Neuron (in vitro differentiated cells): ENCODE results near the gene MEX3D.
"Not testable (repeated sequence)": the region's sequence is repeated elsewhere in the genome, so short reads cannot be mapped to it uniquely, and the experiment has no call there.

Experiments used
- H2AFZ ChIP-seq: one replicate; pipeline ENCODE4 v1.6.1; 2013; ENCODE audit warnings: low read depth, mild to moderate bottlenecking, inconsistent platforms, low read length, moderate library complexity
- H3K27me3 ChIP-seq: one replicate; pipeline ENCODE4 v1.6.1; 2013; ENCODE audit warnings: low read length; ENCODE audit not compliant: insufficient read depth
- H3K36me3 ChIP-seq: one replicate; pipeline ENCODE4 v1.6.1; 2013; ENCODE audit warnings: low read length; ENCODE audit not compliant: insufficient read depth
- H3K4me1 ChIP-seq: one replicate; pipeline ENCODE4 v1.6.1; 2013; ENCODE audit warnings: low read length; ENCODE audit not compliant: insufficient read depth
- H3K4me3 ChIP-seq: 2 replicates; pipeline ENCODE4 v1.5.1; 2013; ENCODE audit warnings: mild to moderate bottlenecking, low read length, moderate library complexity
- H3K9me3 ChIP-seq: one replicate; pipeline ENCODE4 v1.6.1; 2013; ENCODE audit warnings: low read length

The MEX3D gene

GRCh38 chr19:1523412-1524286 lies 44.5 kb downstream of the MEX3D start, which contains the start of gene PLK5:
Gene PLK5 (plus strand): TSS chr19:1524077. CDS start chr19:1526997, 2,920 bp downstream.
- H3K36me3 ChIP-seq: no peaks in the 10 kb centered on the region
- no peaks in the 10 kb centered on the region for H3K4me1 ChIP-seq
- H3K9me3 ChIP-seq: no peaks in the 10 kb centered on the region
- H3K27me3 ChIP-seq: peaks cover 51% of the 10 kb centered on the region
- peak within 1 kb of the TSS; percentile 22 for H3K4me3 ChIP-seq
- no peak within 1 kb of the TSS for H2AFZ ChIP-seq

GRCh38 chr19:1522838-1523237 lies 45.3 kb downstream of the MEX3D start:
- H2AFZ ChIP-seq: no peak overlapping the region
- no peaks in the 10 kb centered on the region for H3K4me1 ChIP-seq
- H3K36me3 ChIP-seq: no peaks in the 10 kb centered on the region
- no peaks in the 10 kb centered on the region for H3K9me3 ChIP-seq
- H3K4me3 ChIP-seq: no peak overlapping the region
- H3K27me3 ChIP-seq: peaks cover 55% of the 10 kb centered on the region

GRCh38 chr19:1522061-1522460 lies 46.1 kb downstream of the MEX3D start:
- Histone ChIP-seq H3K36me3 (no peaks in the 10 kb centered on the region), H3K9me3 (no peaks in the 10 kb centered on the region), H2AFZ (no peak overlapping the region), H3K4me1 (no peaks in the 10 kb centered on the region), H3K27me3 (peaks cover 54% of the 10 kb centered on the region), H3K4me3 (no peak overlapping the region)

- H3K27me3 ChIP-seq: peaks cover 52% of the 10 kb centered on the region
- H3K9me3 ChIP-seq: no peaks in the 10 kb centered on the region
- H2AFZ ChIP-seq: no peak overlapping the region
- no peaks in the 10 kb centered on the region for H3K36me3 ChIP-seq
- no peak overlapping the region for H3K4me3 ChIP-seq
- no peaks in the 10 kb centered on the region for H3K4me1 ChIP-seq
Observed at GRCh38 chr19:1521636-1522035, 46.5 kb downstream of the MEX3D start.

GRCh38 chr19:1520203-1520780 lies 47.8 kb downstream of the MEX3D start:
- Histone ChIP-seq H3K4me3 (no peak overlapping the region), H3K9me3 (peaks cover 4% of the 10 kb centered on the region), H2AFZ (no peak overlapping the region), H3K36me3 (no peaks in the 10 kb centered on the region), H3K4me1 (no peaks in the 10 kb centered on the region), H3K27me3 (peaks cover 41% of the 10 kb centered on the region)

- not testable (repeated sequence) for H3K36me3 ChIP-seq, H3K4me1 ChIP-seq, H2AFZ ChIP-seq, H3K9me3 ChIP-seq, H3K4me3 ChIP-seq
- peaks cover 39% of the 10 kb centered on the region for H3K27me3 ChIP-seq
Observed at GRCh38 chr19:1519802-1520201, 48.3 kb downstream of the MEX3D start.

- Histone ChIP-seq H3K4me3 (no peak overlapping the region), H3K4me1 (no peaks in the 10 kb centered on the region), H3K9me3 (peaks cover 4% of the 10 kb centered on the region), H3K27me3 (peaks cover 40% of the 10 kb centered on the region), H3K36me3 (no peaks in the 10 kb centered on the region), H2AFZ (no peak overlapping the region)
Observed at GRCh38 chr19:1518471-1518870, 49.7 kb downstream of the MEX3D start.

GRCh38 chr19:1516395-1516753 lies 51.8 kb downstream of the MEX3D start:
- Histone ChIP-seq H2AFZ (no peak overlapping the region), H3K27me3 (peaks cover 27% of the 10 kb centered on the region), H3K9me3 (peaks cover 4% of the 10 kb centered on the region), H3K4me3 (no peak overlapping the region), H3K4me1 (no peaks in the 10 kb centered on the region), H3K36me3 (no peaks in the 10 kb centered on the region)

GRCh38 chr19:1514986-1515721 lies 53.0 kb downstream of the MEX3D start:
- H3K4me3 ChIP-seq: no peak overlapping the region
- H3K4me1 ChIP-seq: no peaks in the 10 kb centered on the region
- no peaks in the 10 kb centered on the region for H3K36me3 ChIP-seq
- H3K9me3 ChIP-seq: peaks cover 4% of the 10 kb centered on the region
- H2AFZ ChIP-seq: no peak overlapping the region
- H3K27me3 ChIP-seq: peaks cover 32% of the 10 kb centered on the region

- Histone ChIP-seq H3K9me3 (peaks cover 4% of the 10 kb centered on the region), H3K36me3 (no peaks in the 10 kb centered on the region), H2AFZ (no peak overlapping the region), H3K4me3 (no peak overlapping the region), H3K4me1 (no peaks in the 10 kb centered on the region), H3K27me3 (peaks cover 34% of the 10 kb centered on the region)
Observed at GRCh38 chr19:1514295-1514661, 53.8 kb downstream of the MEX3D start.

GRCh38 chr19:1513499-1514294 lies 54.4 kb downstream of the MEX3D start:
- H3K4me3 ChIP-seq: no peak overlapping the region
- no peaks in the 10 kb centered on the region for H3K4me1 ChIP-seq
- H3K27me3 ChIP-seq: peaks cover 34% of the 10 kb centered on the region
- H3K36me3 ChIP-seq: no peaks in the 10 kb centered on the region
- H2AFZ ChIP-seq: no peak overlapping the region
- peaks cover 4% of the 10 kb centered on the region for H3K9me3 ChIP-seq

- no peaks in the 10 kb centered on the region for H3K36me3 ChIP-seq
- no peak within 1 kb of the TSS for H3K4me3 ChIP-seq
- H3K27me3 ChIP-seq: peaks cover 30% of the 10 kb centered on the region
- H3K4me1 ChIP-seq: no peaks in the 10 kb centered on the region
- H2AFZ ChIP-seq: no peak within 1 kb of the TSS
- peaks cover 4% of the 10 kb centered on the region for H3K9me3 ChIP-seq
Observed at GRCh38 chr19:1512671-1513498, 55.2 kb downstream of the MEX3D start, which contains the start of gene ADAMTSL5. Gene ADAMTSL5 (minus strand): TSS chr19:1513019. CDS start chr19:1510943, 2,076 bp downstream.
